ENCODE results near the gene KRT80.
"Not testable (repeated sequence)": the region's sequence is repeated elsewhere in the genome, so short reads cannot be mapped to it uniquely, and the experiment has no call there.

The KRT80 gene

DNA sequence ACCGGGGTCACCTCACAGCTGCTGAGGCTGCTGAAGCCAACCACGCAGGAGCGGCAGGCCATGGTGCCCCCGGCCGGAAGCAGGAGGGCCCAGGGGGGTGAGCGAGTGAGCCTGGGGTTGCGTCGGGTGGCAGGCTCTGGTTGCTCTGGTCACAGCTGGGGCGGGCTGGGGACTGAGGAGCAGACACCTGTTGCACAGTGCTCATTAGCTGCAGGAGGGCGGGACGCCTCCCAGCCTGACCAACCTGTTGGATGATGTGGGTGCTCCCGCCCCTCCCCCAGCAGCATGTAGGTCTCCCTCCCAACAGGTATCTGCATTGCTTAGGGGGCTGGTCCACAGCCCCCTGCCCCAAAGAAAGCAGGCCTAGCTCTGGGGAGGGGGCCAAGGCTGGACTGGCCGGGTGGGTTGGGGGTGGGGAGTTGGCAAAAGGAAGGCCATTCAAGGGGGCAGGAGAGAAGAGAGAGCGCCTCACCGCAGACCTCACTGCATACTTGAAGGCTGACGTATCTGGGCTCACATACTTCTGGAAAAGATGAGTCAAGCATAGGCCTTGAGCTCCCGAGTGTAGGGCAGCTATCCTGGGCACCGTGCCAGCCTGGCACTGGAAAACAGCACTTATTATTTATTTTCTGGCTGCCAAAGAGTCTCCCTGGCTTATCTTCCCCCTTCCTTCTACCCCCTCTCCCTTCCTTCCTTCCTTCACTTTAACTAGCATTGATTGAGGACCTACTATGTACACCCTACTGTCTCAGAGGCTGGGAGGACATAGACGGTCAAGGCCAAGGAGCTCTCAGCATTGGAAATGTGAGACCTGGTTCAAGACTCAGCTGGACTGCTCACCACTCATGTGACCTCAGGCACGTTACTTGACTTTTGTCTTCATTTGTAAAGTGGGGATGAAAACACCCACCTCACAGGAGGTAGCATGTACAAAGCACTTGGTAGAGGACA lies at the start of gene KRT80:
Gene KRT80 (minus strand): TSS at position 174 of the 951 bp plus-strand sequence. CDS start 112 bp downstream, at position 62.
- no peak for DNase-seq

DNA sequence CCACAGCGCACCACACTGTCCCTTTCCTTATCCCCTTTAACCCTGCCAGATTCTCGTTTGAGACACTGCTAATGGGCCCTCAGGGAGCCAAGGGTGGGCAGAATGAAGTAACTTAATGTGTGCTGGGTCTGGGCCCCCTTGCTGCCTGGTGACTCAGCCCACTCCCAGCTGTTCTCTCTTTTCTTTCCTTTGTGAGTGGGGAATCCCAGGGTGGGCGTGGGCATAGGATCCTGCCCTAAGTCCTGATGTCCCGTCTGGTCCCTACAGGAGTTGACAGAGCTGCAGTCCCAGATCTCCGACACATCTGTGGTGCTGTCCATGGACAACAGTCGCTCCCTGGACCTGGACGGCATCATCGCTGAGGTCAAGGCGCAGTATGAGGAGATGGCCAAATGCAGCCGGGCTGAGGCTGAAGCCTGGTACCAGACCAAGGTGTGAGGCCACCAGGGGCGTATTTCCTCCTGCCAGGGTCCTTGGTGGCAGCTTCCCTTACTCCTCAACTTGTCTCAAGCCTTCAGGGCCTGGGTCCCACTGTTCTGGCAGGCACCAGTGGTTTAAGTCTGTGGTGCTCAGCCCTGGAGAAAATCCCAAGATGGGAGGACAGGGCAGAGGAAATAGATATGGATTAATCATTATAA lies 49.5 kb upstream of the KRT80 start:
- no peak for DNase-seq

DNA sequence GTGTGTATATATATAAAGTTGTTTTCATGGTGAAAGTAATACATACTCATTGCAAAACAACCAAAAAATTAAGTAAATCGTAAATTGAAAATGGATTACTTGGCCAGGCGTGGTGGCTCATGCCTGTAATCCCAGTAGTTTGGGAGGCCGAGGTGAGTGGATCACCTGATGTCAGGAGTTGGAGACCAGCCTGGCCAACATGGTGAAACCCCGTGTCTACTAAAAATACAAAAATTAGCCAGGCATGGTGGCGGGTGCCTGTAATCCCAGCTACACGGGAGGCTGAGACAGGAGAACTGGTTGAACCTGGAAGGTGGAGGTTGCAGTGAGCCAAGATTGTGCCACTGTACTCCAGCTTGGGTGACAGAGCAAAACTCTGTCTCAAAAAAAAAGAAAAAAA lies 48.4 kb upstream of the KRT80 start:
- not testable (repeated sequence) for DNase-seq

DNA sequence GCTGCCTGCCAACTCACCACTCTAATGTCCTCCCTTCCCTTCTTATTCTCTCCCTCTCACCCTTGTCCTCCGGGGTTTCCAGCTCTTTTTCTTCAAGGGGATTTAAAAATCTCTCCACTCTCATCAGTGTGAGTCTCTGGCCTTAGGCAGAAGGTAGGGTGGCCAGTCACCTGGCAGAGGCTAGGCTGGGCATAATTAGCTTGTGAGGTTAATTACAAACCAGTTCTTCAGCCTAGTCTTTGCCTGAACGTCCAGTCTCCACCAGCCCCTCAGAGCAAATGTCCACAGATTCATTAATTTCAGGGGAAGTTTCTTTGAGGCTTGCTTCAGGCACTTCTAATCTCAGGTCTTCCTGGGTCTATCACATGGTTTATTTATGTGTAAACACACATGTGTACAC lies 48.0 kb upstream of the KRT80 start:
- DNase-seq: no peak

DNA sequence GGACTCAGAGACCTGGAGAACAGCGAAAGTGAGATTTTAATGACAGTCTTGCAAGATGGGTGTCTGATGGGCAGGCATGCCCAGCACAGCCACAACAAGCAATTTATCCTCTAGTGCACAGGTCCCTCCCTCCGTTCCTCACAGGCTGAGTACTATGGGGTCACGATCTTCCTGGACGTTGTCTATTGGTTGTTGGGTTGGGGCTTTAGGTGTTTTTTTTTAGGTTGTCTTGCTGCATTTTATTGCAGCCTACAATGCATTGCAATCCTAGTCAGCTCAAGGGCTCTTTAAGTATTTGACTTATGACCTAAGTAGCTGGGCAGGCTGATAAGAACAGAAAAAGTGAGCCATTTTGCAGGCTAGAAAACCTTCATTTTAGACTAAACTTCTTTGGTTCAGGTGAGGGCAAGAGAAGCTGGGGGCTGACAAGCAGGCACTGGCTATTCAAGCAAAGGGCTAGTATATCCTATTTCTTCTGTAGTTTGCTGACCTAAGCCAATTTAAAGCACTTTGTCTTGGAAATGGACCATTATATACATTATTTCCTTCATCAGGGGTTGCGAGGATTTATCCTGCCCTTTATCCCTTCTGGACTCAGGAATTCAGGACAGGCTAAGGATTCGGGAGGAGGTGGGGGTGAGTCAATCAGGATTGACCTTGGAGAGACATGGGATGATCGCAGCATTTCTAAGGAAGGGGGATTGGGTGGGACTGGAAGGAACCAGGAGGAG lies 47.3 kb upstream of the KRT80 start:
- DNase-seq: no peak

DNA sequence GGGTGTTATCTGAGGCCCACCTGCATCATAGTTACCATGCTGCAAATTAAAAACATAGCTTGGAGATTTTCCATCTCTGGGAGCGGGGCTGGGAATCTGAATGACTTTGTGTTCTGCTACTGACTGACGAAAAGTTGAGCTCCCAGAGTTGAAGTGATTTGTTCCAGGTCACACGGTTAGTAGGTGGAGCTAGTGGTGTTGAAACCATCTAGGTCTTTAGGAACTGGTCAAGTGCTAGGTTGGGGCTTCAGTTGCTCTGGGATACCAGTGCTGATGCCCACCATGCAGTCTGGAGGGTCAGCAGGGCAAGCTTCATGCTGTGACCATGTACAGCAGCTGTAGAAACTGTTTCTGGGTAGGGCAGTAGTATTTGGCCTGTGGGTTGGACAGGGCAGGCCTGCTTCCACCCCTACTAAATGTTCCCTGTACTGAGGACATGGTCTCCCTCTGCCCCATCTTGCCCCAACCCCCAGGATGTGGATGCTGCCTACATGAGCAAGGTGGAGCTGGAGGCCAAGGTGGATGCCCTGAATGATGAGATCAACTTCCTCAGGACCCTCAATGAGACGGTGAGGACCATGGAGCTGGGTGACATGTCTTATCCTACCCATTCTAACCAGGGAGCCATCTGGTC lies 46.5 kb upstream of the KRT80 start:
- no peak for DNase-seq

DNA sequence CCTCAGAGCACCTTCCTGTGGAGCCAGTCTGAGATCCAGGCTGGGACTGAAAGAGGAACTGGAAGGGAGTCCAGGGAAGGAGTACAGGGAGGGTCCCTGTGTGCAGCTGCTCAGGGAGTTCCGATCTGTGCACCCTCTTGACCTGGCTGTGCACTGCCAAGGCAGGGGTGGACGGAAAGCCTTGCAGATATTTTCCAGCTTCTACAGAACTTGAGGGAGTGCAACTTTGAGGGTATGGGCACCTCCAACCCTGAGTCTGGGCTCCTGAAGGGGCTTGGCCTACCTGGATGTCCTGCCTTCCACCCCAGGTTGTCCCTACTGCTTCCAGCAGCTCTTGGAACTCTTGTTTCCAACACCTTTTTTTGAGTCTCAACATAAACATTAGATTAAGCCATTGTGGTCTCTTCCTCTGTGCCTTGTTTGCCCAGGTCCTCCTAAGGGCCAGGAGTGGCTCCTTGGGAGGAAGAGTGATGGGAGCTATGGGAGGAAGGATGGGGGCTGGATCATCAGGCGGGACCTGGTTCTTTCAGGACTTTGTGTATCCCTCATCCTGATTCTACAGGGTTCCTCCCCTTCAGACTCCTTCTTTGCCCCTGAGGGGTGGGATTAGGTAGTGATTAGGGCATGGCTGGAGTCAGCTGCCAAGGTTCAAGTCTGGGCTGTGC lies 44.7 kb upstream of the KRT80 start:
- DNase-seq: no peak

DNA sequence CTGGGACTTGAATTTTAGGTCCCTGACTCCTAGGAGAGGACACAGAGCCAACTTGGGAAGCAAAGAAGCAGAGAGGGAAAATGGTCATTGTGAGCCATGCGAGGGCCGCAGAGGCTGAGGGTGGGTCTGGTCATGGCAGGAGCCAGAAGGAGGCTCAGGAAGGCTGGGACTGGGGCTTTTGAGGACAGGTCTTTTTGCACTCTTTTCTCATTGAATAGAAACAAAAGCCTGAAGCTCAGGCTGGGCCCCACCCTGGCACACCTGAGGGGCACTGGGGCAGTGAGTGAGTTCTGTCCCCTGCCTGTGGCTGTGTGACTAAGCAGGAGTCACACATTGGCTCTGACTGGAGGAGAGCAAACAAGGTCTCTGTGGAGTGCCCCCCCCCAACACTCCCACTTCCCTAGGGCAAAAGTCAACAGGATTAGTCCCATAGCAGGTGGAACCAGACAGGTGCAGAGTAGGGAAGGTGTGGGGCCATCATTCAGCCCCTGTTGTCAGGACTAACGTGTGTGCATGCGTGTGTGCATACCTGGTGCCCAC lies 44.1 kb upstream of the KRT80 start:
- DNase-seq: no peak

DNA sequence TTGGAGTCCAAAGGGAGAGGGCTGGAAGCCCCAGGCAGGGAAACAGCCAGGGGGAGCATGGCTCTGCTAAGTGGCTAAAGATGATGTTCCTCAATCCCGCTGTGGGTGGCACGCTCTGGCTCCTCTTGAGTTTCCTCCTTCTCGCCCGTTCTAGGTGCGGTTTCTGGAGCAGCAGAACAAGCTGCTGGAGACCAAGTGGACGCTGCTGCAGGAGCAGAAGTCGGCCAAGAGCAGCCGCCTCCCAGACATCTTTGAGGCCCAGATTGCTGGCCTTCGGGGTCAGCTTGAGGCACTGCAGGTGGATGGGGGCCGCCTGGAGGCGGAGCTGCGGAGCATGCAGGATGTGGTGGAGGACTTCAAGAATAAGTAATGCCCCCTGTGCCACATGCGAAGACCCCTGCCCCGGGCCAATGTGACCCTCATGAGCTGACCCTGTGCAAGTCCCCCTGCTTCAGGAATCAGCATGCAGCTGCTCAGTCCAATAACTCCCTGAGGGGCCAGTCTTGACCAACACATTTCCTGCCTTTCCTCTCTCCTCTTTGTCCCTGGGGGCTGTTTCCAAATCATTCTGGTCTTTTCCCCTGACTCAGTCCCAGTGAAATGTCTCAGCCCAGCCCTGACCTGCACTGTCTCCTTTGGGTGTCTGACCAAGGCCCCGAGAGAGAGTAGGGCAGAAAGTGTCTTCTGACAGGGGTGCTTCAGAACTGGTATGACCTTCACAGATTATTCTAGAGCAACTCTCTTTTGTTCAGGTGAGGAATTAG lies 43.4 kb upstream of the KRT80 start:
- DNase-seq: no peak

DNA sequence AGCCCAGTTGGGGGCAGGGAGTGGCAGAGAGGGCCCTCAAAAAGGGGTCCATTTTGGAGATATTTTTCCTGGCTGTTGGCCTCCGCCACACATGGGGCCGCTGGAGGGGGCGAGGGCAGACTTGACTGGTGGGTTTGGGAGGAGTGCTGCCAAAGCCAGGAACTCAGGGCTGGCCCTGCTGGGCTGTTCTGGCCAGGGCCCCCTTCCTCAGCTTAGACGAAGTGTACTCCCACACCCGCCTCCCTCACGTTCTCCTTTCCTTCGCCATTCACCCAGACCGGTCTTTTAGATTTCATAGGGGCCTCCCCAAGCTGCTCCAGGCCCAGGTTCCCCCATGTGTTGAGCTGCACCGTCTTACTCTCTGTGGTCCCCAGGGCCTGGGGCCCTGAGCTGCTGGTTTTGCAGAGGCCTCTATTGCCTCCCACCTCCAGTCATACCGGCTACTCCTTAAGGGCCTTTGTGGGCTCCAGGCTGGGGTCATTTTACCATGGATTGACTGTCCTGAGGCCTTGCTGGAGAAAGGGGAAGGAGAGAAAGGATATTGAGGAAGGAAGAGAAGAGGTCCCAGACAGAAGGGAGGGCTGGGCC lies 42.5 kb upstream of the KRT80 start:
- DNase-seq: no peak

DNA sequence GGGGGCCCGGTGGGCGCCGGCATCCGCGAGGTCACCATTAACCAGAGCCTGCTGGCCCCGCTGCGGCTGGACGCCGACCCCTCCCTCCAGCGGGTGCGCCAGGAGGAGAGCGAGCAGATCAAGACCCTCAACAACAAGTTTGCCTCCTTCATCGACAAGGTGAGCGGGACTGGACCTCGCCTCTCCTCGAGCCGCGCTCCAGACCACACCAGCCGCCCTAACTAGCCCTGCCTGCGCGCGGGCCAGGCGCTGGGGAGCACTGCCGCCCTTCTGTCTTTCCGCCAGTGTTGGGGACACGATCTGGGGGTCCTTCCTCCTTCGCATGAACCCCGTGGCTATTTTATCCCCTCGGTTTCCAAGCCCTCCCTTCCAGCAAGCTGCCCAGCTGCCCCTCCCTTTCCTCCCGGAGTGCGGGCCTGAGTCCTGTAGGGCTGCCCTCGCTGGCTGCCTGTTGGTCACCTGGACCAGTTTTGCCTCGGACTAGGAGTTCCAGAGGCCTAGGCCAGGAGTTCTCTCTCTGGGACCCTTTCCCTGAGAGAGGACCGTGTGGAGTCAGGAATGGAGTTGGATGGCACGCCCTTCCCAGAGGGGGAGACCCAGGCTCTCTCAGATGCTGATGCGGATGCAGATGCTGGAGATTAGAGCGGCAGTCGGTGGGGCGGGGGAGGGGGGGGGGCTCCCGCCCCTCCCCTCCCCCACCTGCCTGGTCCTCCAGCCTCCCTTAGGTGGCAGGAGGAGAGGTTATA lies 41.8 kb upstream of the KRT80 start:
- DNase-seq: no peak

DNA sequence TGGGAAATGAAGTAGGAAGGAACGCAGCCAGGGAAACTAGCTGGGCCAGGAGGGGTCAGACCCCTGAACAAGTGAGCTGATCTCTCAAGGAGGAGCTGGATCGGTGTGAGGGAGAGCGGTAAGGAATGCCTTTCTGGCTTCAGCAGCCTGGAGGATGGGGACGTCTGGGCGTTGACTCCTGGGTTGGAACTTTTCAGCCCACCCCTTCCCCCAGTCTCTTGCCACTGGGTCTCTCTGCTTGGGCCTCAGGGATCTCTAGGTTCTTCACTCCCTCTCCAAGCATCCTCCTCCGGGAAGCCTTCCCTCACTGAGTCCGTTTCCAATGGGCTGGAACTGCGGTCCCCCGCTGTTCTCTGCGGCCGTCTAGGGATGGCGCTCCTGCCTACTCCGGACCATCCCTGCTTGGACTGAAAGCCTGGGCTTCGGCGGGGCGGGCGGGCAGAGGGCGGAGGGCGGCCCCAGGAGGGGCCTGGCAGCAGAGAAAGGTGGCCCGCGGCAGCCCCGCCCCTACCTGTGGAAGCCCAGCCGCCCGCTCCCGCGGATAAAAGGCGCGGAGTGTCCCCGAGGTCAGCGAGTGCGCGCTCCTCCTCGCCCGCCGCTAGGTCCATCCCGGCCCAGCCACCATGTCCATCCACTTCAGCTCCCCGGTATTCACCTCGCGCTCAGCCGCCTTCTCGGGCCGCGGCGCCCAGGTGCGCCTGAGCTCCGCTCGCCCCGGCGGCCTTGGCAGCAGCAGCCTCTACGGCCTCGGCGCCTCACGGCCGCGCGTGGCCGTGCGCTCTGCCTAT lies 41.1 kb upstream of the KRT80 start, which contains the start of gene KRT7:
Gene KRT7 (plus strand): TSS at position 570 of the 788 bp plus-strand sequence. CDS start 54 bp downstream, at position 624.
- DNase-seq: no peak

DNA sequence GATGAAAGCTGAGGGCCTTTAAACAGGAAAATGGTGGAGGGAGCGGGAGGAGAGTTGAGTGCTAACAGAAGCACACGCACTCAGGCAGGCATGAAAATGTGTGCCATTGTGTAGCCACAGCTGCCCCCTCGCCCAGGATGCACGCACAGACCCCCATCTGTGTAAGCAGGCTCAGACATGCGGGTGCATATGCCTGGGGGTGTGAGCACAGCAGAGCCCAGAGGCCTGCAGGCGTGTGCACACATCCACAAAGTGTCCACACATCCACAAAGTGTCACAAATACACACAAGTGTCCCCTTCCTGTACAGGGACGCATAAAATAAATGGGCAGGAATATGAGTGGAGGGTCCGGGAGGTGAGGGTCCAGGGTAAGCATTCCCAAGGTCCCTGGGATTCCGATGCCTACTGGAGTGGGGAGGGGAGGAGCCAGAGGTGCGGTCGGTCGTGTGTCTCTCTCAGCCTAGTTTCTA lies 40.4 kb upstream of the KRT80 start:
- DNase-seq: no peak

DNA sequence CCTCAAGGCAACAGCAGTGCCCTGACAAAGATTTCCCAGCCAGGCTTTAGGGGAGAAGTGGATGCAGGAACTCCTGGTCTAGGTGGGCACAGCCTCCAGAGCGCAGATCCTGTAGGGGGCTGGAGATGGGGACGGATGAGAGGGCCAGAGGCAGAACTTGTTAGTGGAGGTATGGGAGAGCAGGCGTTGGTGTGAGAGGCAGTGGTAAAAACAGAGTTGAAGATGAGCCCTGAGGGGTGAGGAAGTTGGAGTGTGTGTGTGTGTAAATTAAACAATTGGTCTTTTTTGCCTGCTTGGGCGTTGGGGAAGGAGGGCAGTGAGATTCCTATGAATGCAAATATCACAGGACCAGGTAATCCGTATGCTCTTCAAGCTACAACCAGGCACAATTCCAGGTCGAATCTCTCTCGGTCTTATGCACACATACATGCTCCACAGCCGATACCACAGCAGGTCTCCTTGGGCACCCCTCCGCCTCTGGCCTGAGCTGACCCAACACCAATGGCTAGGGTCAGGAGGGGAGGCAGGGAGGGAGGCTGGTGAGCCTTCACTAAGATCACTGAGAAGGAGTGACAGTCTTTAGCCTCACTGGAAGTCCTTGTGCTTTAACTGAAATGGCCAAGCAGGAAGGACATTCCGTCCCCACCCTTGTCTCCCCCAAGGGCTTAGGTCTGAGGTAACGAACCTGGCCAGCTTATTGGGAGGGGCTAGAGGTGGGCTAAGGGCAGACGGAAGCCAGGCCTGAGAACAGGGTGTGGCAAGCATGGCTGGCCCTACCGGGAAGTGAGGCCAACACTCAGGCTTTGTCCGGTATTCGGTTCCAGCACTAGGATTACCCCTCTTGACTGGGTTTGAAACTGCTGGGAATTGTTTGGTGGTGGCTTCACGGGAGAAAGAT lies 39.7 kb upstream of the KRT80 start:
- DNase-seq: no peak

DNA sequence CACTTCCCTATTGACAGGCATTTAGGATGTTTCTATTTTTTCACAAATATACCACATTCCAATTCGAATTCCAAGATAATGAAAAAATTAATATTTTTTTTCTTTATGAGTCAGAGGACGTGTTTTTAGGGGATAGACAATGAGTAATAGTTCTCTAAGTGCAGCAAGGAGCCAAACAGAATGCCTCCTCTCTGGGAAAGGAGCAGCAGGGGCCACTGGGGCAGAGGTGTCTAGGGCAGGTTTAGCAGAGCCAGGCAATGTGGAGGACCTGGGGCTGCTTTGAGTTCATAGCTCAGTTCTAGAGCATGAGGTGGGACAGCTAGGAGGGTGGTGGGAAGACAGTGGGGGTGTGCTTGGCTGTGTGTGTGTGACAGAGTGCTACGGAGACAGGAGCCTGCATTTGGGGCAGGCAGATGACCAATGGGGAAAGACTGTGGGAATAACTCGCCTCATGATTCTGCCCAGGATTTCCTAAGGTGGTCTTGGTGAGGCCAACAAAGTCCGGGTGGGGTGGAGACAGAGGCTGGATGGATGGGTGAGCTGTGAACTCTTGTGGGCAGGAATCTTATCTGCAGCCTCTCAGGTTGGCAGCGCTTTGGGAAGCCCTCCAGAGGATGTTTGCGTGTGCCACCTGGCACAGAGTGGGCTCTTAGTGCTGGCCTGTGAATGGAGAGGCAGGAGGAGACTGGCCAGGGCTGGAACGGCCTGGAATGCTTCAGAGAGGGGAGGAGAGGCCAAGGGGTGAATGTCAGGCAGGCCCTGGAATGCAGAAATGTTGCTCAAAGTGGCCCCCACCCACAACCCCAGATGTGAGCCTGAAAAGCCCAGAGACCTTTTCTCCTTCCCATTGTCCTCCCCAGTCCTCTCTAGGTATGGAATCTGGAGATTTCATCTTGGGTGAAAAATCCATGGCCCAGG lies 38.8 kb upstream of the KRT80 start:
- no peak for DNase-seq

DNA sequence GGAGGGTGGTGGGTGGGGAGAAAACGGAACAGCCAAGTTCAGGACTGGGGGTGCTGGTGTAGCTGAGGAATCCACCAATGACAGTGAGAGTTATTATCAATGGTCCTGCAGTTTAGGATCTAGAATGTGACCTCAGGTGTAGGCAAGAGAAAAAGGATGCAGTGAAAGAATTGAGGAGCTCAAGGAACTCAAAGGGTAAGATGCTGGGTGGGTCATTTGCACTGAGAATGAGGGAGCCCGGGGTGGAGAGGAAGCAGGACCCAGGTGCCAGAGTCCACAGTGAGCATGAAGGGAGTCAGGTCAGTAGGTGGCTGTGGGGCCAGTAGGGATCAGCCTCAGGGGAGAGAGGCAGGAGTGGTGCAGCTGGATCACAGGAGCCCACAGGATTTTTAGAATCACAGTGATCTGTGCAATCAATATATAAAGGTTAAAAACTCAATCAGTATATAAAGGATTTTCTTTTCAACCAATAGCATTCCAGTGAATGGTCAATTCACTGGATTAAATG lies 38.1 kb upstream of the KRT80 start:
- DNase-seq: no peak

DNA sequence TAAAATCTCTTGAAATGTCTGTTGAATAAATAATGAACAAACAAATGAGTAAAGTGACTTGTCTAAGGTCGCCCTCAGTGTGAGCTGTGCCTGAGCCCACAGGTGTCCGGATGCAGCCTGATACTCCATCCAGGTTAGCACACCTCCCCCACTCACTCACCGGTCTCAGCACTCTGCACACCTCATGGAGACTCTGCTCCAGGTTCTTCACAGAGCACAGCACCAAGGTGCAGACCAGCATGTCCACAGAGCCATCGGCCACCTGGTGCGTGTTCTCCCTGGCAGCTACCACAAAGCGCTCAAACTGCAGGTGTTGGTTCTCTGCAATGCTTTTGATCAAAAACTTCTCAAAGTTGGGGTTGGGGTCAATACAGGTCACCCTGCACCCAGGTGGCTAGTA lies 37.1 kb upstream of the KRT80 start:
- DNase-seq: no peak

Measured in SIG-M5 (cell line).